Prostate gland (tissue), 2 donors: ENCODE data around the gene MAP6.

Experiments used
- CTCF ChIP-seq, 4 experiments: fragments of 200-600 bp in 2 of 4; fragments of 450-650 bp in 2 of 4; sonication (generic) in 2 of 4; IDR thresholded peaks; 1 replicate in 3 of 4; 2 replicates in 1 of 4; pipeline ENCODE4 v1.5.1; 2016 to 2019; ENCODE audit warnings: antibody characterized with exemption in 4 of 4, mild to moderate bottlenecking in 2 of 4, moderate library complexity in 2 of 4
- POLR2A ChIP-seq: fragments of 450-650 bp; IDR thresholded peaks from one replicate; pipeline ENCODE4 v1.6.1; 2016; ENCODE audit warnings: antibody characterized with exemption, mild to moderate bottlenecking

GRCh38 chr11:75589051-75589450 lies 79.8 kb downstream of the MAP6 start:
- TF ChIP-seq CTCF (IDR thresholded peaks at IDR 0.05) (no peak), POLR2A (no peak)
